ENCODE measurements around the gene DUOXA2. TPM values are rescaled to one million over a fixed set of nuclear protein-coding genes. Genes with fewer than 3 reads are reported as not detected.

Gene DUOXA2
- total RNA-seq, 1 experiment from 2014 or later, result not detected

GRCh38 chr15:45121706-45122417 is 7.7 kb downstream of the DUOXA2 start:
- ChIA-PET POLR2A (no interaction called here), CTCF (interaction anchor here (0.8 to 1.1 kb wide), 2 partner anchors 12 to 41 kb away, joined by 3 to 4 read pairs; no protein-coding TSS in a partner anchor)
- Mint-ChIP-seq H3K36me3 (no peaks in the 10 kb centered on the region), H3K9me3 (no peaks in the 10 kb centered on the region), H3K27me3 (ENCODE audit: low read depth) (peaks cover 96% of the 10 kb centered on the region), H3K27ac (no peak overlapping the region), H3K4me3 (no peak overlapping the region), H3K4me1 (peaks cover 10% of the 10 kb centered on the region)
- DNase-seq (ENCODE audit: low spot score) (no peak), ATAC-seq (no peak)
- TF ChIP-seq ATF3 (CRISPR knock-in tag; conservative IDR thresholded peaks at IDR 0.05) (no peak), HMGA2 (CRISPR knock-in tag; IDR thresholded peaks at IDR 0.05) (no peak), FOXP1 (CRISPR knock-in tag; IDR thresholded peaks at IDR 0.05; ENCODE audit: borderline replicate concordance) (no peak), TEAD1 (CRISPR knock-in tag; IDR thresholded peaks at IDR 0.05) (no peak), PREB (CRISPR knock-in tag; IDR thresholded peaks at IDR 0.05; ENCODE audit: borderline replicate concordance) (no peak), SOX15 (CRISPR knock-in tag; IDR thresholded peaks at IDR 0.05) (no peak), MLX (CRISPR knock-in tag; IDR thresholded peaks at IDR 0.05) (no peak), CREB1 (CRISPR knock-in tag; IDR thresholded peaks at IDR 0.05) (no peak), ZNF263 (CRISPR knock-in tag; IDR thresholded peaks at IDR 0.05; ENCODE audit: low read depth) (no peak), GABPB1 (CRISPR knock-in tag; IDR thresholded peaks at IDR 0.05) (no peak), ZNF416 (CRISPR knock-in tag; IDR thresholded peaks at IDR 0.05) (no peak)
- TF ChIP-seq, protein P1, sequence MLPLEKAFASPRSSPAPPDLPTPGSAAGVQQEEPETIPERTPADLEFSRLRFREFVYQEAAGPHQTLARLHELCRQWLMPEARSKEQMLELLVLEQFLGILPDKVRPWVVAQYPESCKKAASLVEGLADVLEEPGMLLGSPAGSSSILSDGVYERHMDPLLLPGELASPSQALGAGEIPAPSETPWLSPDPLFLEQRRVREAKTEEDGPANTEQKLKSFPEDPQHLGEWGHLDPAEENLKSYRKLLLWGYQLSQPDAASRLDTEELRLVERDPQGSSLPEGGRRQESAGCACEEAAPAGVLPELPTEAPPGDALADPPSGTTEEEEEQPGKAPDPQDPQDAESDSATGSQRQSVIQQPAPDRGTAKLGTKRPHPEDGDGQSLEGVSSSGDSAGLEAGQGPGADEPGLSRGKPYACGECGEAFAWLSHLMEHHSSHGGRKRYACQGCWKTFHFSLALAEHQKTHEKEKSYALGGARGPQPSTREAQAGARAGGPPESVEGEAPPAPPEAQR (CRISPR knock-in tag; IDR thresholded peaks at IDR 0.05), result no peak
- TF ChIP-seq, protein P2, sequence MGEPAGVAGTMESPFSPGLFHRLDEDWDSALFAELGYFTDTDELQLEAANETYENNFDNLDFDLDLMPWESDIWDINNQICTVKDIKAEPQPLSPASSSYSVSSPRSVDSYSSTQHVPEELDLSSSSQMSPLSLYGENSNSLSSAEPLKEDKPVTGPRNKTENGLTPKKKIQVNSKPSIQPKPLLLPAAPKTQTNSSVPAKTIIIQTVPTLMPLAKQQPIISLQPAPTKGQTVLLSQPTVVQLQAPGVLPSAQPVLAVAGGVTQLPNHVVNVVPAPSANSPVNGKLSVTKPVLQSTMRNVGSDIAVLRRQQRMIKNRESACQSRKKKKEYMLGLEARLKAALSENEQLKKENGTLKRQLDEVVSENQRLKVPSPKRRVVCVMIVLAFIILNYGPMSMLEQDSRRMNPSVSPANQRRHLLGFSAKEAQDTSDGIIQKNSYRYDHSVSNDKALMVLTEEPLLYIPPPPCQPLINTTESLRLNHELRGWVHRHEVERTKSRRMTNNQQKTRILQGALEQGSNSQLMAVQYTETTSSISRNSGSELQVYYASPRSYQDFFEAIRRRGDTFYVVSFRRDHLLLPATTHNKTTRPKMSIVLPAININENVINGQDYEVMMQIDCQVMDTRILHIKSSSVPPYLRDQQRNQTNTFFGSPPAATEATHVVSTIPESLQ (CRISPR knock-in tag; IDR thresholded peaks at IDR 0.05), result no peak
- TF ChIP-seq, protein P3, sequence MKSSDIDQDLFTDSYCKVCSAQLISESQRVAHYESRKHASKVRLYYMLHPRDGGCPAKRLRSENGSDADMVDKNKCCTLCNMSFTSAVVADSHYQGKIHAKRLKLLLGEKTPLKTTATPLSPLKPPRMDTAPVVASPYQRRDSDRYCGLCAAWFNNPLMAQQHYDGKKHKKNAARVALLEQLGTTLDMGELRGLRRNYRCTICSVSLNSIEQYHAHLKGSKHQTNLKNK (CRISPR knock-in tag; IDR thresholded peaks at IDR 0.05), result no peak

DNA sequence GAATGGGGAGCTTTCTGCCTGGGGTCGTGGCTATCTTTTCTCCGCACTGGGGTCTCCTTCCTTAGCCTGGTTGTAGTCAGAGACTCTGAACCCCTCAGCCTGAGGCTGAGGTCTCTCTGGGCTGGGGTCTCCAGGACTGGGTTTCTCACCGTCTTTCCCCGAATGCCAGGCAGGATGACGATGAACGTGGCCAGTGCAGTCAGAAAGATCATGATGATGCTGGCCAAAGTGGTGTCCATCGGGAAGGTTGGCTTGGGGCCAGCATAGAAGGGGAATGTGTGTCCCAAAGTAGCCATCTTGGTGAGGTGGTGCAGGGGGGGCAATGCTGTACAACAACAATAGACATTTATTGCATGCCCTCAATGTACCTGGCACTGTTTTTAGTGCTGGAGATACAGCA is 8.6 kb downstream of the DUOXA2 start:
- H3K27me3 Mint-ChIP-seq (ENCODE audit: low read depth), result peaks cover 96% of the 10 kb centered on the region
- ChIA-PET CTCF (interaction anchor here (0.8 to 1.7 kb wide), 3 partner anchors 8 to 41 kb away, joined by 3 to 6 read pairs (median 4); partner anchors contain the start of genes DUOX2 and DUOXA2), POLR2A (no interaction called here)
- ATAC-seq, result no peak
- H3K4me3 Mint-ChIP-seq, result no peak overlapping the region
- no peak for DNase-seq (ENCODE audit: low spot score)
- H3K4me1 Mint-ChIP-seq, result peaks cover 3% of the 10 kb centered on the region
- no peak overlapping the region for H3K27ac Mint-ChIP-seq
- no peaks in the 10 kb centered on the region for H3K9me3 Mint-ChIP-seq
- no peaks in the 10 kb centered on the region for H3K36me3 Mint-ChIP-seq
- no peak for TF ChIP-seq GABPB1 (CRISPR knock-in tag; IDR thresholded peaks at IDR 0.05)
- TF ChIP-seq ESRRA (CRISPR knock-in tag; IDR thresholded peaks at IDR 0.05; ENCODE audit: borderline replicate concordance), result no peak
- TF ChIP-seq TCF7 (CRISPR knock-in tag; IDR thresholded peaks at IDR 0.05; ENCODE audit: low read depth), result no peak
- TF ChIP-seq, protein P4, sequence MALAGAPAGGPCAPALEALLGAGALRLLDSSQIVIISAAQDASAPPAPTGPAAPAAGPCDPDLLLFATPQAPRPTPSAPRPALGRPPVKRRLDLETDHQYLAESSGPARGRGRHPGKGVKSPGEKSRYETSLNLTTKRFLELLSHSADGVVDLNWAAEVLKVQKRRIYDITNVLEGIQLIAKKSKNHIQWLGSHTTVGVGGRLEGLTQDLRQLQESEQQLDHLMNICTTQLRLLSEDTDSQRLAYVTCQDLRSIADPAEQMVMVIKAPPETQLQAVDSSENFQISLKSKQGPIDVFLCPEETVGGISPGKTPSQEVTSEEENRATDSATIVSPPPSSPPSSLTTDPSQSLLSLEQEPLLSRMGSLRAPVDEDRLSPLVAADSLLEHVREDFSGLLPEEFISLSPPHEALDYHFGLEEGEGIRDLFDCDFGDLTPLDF (CRISPR knock-in tag; IDR thresholded peaks at IDR 0.05), result no peak
- no peak for TF ChIP-seq RELA (CRISPR knock-in tag; IDR thresholded peaks at IDR 0.05; ENCODE audit: borderline replicate concordance)
- TF ChIP-seq, protein P5, sequence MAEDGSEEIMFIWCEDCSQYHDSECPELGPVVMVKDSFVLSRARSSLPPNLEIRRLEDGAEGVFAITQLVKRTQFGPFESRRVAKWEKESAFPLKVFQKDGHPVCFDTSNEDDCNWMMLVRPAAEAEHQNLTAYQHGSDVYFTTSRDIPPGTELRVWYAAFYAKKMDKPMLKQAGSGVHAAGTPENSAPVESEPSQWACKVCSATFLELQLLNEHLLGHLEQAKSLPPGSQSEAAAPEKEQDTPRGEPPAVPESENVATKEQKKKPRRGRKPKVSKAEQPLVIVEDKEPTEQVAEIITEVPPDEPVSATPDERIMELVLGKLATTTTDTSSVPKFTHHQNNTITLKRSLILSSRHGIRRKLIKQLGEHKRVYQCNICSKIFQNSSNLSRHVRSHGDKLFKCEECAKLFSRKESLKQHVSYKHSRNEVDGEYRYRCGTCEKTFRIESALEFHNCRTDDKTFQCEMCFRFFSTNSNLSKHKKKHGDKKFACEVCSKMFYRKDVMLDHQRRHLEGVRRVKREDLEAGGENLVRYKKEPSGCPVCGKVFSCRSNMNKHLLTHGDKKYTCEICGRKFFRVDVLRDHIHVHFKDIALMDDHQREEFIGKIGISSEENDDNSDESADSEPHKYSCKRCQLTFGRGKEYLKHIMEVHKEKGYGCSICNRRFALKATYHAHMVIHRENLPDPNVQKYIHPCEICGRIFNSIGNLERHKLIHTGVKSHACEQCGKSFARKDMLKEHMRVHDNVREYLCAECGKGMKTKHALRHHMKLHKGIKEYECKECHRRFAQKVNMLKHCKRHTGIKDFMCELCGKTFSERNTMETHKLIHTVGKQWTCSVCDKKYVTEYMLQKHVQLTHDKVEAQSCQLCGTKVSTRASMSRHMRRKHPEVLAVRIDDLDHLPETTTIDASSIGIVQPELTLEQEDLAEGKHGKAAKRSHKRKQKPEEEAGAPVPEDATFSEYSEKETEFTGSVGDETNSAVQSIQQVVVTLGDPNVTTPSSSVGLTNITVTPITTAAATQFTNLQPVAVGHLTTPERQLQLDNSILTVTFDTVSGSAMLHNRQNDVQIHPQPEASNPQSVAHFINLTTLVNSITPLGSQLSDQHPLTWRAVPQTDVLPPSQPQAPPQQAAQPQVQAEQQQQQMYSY (CRISPR knock-in tag; IDR thresholded peaks at IDR 0.05), result no peak
- no peak for TF ChIP-seq STAT6 (CRISPR knock-in tag; conservative IDR thresholded peaks at IDR 0.05; ENCODE audit: low read depth)
